Measurements from ENCODE around the gene ZFR2. TPM values are rescaled to one million over a fixed set of nuclear protein-coding genes. Genes with fewer than 3 reads are reported as not detected.

The ZFR2 gene
- total RNA-seq, 4 donors from 2014 or later = not detected

DNA sequence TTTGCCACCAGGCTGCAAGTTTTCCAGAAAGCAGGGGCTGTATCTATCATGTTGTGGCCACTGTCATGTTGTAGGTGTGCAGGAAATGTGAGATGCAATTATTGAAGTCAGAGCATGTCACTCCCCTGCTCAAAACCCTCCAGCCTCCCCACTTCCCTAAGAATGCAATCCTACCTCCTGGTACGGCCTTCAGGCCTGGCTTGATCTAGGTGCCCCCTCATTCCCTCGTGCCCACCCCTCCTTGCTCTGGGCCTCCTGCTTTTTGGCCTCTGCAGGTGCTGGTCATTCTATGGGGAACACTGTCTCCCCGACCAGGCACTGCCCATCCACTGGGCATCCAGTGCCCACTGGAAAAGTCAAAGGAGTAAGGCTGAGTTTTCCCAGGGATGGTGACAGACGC, 54.2 kb downstream of the ZFR2 start:
- no peaks in the 10 kb centered on the region for H3K27me3 ChIP-seq
- no peak overlapping the region for H3K4me3 ChIP-seq (replicated peaks in 1 of 3)
- TF ChIP-seq POLR2A (IDR thresholded peaks at IDR 0.05) = no peak
- TF ChIP-seq, protein P1, sequence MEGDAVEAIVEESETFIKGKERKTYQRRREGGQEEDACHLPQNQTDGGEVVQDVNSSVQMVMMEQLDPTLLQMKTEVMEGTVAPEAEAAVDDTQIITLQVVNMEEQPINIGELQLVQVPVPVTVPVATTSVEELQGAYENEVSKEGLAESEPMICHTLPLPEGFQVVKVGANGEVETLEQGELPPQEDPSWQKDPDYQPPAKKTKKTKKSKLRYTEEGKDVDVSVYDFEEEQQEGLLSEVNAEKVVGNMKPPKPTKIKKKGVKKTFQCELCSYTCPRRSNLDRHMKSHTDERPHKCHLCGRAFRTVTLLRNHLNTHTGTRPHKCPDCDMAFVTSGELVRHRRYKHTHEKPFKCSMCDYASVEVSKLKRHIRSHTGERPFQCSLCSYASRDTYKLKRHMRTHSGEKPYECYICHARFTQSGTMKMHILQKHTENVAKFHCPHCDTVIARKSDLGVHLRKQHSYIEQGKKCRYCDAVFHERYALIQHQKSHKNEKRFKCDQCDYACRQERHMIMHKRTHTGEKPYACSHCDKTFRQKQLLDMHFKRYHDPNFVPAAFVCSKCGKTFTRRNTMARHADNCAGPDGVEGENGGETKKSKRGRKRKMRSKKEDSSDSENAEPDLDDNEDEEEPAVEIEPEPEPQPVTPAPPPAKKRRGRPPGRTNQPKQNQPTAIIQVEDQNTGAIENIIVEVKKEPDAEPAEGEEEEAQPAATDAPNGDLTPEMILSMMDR (IDR thresholded peaks at IDR 0.05) = no peak
- no peak overlapping the region for H3K27ac ChIP-seq
- H3K4me1 ChIP-seq = peaks cover 0 to 7% of the 10 kb centered on the region in 2 donors
- no peaks in the 10 kb centered on the region for H3K9me3 ChIP-seq
- no peak for DNase-seq
- intact Hi-C loops (cut with DNase I) = no loop called here
- 91 to 98% methylated on average over 4 of the region's 4 CpGs for WGBS, 2 donors
- no peaks in the 10 kb centered on the region for H3K36me3 ChIP-seq

DNA sequence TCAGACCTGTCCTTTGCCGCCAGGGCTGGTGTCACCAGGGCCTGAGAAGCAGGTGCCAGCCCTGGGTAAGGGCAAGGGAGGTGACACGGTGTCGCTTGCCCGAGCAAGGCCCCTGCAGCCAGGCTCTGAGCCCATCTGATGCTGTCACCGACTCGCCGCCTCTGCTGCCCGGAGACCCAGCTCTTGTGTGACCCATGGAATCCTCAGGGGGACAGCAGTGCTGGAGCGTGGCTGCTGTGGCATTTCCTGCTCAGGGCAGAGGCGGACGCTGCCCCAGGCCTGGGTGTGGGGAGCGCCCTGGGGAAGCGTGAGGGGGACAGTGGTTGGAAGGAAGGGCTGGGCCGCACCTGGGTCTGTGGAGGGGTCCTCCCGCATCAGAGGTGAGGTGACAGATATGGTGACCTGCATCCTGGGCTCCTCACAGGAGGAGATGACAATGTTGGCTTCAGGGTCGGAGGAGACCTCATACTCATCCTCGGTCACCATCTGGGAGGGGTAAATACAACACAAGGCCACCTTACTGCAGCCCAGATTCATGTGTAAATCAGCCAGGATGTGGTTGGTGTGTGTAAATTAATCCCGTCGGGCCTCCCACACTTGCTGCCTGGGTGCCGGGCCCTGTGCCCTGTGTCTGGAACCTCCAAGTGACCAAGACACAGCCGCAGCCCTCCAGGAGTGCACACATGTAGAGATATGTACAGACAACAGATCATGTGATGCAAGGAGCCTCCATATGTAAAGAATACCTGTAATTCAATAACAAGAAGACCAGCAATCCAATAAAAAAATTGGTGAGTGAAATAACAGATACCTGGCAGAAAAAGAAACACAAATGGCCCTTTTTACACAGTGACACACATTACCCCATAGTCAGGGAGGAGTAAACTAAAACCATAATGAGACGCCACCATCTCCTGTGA, 55.1 kb downstream of the ZFR2 start:
- 80% methylated on average over 14 to 19 of the region's 22 CpGs for WGBS, 2 donors
- Histone ChIP-seq H3K27ac (peak overlapping the region in 1 of 3 donors; percentile 58), H3K4me3 (replicated peaks in 1 of 3) (no peak overlapping the region), H3K27me3 (no peaks in the 10 kb centered on the region), H3K36me3 (no peaks in the 10 kb centered on the region), H3K9me3 (no peaks in the 10 kb centered on the region), H3K4me1 (peaks cover 0 to 11% of the 10 kb centered on the region in 2 donors)
- intact Hi-C loops (cut with DNase I) = no loop called here
- TF ChIP-seq, protein P1 (IDR thresholded peaks at IDR 0.05) = no peak
- no peak for TF ChIP-seq POLR2A (IDR thresholded peaks at IDR 0.05)
- no peak for DNase-seq

- Histone ChIP-seq H3K4me3 (replicated peaks in 1 of 3) (no peak overlapping the region), H3K36me3 (no peaks in the 10 kb centered on the region), H3K9me3 (no peaks in the 10 kb centered on the region), H3K4me1 (peaks cover 0 to 23% of the 10 kb centered on the region in 2 donors), H3K27ac (no peak overlapping the region), H3K27me3 (no peaks in the 10 kb centered on the region)
- 77 to 80% methylated on average over 2 to 32 of the region's 38 CpGs for WGBS, 2 donors
- TF ChIP-seq, protein P1 (IDR thresholded peaks at IDR 0.05) = no peak
- TF ChIP-seq POLR2A (IDR thresholded peaks at IDR 0.05) = no peak
- intact Hi-C loops (cut with DNase I) = no loop called here
- DNase-seq = peak in 1 of 2 donors; percentile 14
Observed at GRCh38 chr19:3810708-3811355, 58.0 kb downstream of the ZFR2 start.

DNA sequence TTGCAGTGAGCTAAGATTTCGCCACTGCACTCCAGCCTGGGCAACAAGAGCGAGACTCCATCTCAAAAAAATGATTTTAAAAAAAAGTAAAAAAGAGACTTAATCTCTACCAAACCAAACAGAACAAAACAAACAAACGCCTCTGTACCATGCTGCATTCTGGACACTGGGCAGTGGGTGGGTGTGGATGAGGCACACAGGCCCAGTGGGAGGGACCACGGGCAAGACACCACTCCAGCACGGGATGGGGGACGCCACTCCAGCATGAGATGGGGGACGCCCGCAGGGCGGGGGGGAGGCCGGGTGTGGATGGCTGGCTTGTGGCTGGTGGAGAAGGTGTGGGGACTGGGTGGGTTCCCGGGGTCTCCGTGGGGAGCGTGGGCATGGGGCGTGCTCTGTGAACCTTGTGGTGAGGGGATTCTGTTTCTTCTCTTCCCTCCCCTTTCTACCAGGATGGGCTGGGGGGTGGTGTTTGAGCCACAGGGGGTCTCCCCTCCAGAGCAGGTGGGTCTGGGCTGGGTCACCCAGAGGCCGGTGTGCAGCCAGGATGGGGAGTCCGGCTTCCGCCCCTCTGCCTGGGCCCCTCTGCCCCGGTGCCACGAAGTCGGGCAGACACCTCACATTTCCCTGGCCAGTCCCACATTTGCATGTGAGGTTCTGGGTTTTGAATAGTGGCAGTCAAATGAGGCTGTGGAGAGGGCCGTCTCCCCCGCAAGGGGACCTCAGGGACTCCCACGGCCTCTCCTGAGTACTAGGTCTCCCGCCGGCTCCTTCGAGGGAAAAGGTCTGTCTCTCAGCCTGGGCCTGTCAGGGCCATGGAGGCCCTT, 58.7 kb downstream of the ZFR2 start:
- no peak for DNase-seq
- Histone ChIP-seq H3K4me3 (replicated peaks in 1 of 3) (no peak overlapping the region), H3K4me1 (peaks cover 0 to 23% of the 10 kb centered on the region in 2 donors), H3K36me3 (no peaks in the 10 kb centered on the region), H3K27me3 (no peaks in the 10 kb centered on the region), H3K9me3 (no peaks in the 10 kb centered on the region), H3K27ac (no peak overlapping the region)
- TF ChIP-seq, protein P1 (IDR thresholded peaks at IDR 0.05) = no peak
- TF ChIP-seq POLR2A (IDR thresholded peaks at IDR 0.05) = no peak
- intact Hi-C loops (cut with DNase I) = no loop called here
- 84 to 93% methylated on average over 16 to 22 of the region's 26 CpGs for WGBS, 2 donors
